ENCODE measurements around the gene INHBE.
A peak's percentile ranks its signal among the peaks of the same experiment; 100 is the strongest.
"Not testable (repeated sequence)": the region's sequence is repeated elsewhere in the genome, so short reads cannot be mapped to it uniquely, and the experiment has no call there.

The INHBE gene

DNA sequence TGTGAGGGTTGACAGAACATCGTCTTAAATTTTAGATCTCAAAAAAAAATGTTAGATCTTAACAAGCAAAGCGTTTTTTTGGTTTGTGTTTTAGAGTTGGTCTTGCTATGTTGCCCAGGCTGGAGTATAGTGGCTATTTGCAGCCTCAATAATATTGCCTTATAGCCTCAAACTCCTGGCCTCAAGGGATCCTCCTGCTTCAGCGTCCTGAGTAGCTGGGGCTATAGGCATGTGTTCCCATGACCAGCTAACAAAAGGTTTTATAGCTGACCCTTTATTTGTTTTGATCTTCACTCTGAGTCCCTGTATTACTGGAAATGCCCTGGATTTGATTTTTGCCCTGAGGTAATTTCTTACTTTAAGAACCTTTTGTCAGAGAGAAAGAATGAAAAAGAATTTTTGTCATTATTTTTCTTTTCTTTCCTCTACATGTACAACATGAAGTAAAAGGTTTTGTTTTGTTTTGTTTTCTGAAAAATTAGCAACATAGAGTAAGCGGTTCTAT lies 15.3 kb upstream of the INHBE start:
- no peak for DNase-seq (ENCODE audit: extremely low read depth in 1 of 2, low read depth in 1 of 2)

DNA sequence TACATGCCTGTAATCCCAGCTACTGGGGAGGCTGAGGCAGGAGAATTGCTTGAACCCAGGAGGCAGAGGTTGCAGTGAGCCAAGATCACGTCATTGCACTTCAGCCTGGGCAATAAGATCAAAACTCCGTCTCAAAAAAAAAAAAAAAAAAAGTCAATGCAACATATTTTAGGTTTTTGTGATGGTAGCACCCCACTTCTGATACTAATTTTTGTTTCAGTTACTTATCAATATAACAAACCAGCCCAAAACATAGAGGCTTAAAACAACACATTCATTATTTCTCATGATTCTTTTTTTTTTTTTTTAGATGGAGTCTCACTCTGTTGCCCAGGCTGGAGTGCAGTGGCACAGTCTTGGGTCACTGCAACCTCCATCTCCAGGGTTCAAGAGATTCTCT lies 13.7 kb upstream of the INHBE start:
- not testable (repeated sequence) for DNase-seq (ENCODE audit: extremely low read depth in 1 of 2, low read depth in 1 of 2)

DNA sequence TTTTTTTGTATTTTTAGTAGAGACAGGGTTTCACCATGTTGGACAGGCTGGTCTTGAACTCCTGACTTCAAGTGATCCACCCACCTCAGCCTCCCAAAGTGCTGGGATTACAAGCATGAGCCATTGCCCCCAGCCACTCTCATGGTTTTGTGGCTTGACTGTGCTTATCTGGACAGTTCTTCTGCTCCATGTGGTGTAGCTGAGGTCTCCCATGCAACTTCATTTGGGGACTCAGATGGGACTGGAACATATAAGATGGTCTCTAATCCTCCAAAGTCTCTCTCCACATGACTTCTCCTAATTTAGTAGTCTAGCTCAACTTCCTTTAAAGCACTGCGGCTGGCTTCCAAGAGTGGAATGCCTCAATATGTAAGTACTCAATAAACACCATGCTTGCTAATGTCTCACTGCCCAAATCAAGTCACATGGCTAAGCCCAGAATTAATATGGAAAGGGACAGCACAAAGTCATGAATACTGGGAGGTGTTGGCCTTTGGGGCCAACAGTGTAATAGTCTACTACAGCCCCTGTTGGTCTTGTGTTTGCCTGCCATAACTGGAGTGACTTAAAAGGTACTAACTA lies 13.2 kb upstream of the INHBE start:
- DNase-seq (ENCODE audit: extremely low read depth in 1 of 2, low read depth in 1 of 2): no peak

DNA sequence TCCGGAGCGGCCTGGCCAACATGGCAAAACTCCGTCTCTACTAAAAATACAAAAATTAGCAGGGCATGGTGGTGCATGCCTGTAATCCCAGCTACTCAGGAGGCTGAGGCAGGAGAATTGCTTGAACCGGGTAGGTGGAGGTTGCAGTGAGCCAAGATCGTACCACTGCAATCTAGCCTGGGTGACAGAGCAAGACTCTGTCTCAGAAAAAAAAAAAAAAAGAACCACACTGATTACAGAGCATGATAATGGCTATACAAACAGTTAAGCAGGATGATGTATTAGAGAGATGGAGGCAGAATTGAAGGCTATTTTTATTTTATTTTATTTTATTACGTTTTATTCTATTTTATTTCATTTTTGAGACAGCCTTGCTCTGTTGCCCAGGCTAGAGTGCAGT lies 10.8 kb upstream of the INHBE start:
- not testable (repeated sequence) for DNase-seq (ENCODE audit: extremely low read depth in 1 of 2, low read depth in 1 of 2)

DNA sequence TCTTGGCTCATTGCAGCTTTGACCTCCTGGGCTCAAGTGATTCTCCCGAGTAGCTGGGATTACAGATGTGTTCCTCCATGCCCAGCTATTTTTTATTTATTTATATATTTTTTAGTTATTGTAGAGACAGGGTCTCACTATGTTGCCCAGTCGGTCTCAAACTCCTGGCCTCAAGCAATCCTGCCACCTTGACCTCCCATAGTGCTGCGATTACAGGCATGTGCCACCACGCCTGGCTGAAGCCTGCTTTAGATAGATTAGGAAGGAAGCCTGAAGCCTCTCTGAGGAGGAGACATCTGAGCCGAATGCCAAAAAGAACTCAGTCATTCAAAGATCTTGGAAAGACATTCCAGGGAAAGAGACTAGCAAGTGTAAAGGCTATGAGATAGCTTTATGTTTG lies 10.4 kb upstream of the INHBE start:
- no peak for DNase-seq (ENCODE audit: extremely low read depth in 1 of 2, low read depth in 1 of 2)

DNA sequence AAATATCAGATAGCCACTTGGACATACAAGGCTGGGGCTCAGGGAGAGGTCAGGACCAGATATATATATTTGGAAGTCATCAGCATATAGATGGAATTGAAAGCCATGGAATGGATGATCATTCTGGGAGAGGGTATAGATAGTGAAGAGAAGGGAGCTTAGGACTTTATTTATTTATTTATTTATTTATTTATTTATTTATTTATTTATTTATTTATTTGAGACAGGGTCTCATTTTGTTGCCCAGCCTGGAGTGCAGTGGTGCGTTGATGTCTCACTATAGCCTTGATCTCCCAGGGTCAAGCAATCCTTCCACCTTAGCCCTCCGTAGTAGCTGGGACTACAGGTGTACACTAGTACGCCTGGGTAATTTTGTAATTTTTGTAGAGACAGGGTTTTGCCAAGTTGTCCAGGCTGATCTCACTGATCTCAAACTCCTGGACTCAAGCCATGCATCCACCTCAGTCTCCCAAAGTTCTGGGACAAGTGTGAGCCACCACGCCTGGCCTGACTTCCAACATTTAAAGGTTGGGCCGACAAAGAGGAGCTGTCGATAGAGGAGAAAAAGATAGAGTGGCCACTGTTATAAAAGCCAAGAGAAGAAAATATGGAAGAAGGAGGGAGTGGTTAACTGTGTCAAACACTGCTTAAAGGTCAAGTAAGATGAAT lies 8.7 kb upstream of the INHBE start:
- DNase-seq (ENCODE audit: extremely low read depth in 1 of 2, low read depth in 1 of 2): no peak

DNA sequence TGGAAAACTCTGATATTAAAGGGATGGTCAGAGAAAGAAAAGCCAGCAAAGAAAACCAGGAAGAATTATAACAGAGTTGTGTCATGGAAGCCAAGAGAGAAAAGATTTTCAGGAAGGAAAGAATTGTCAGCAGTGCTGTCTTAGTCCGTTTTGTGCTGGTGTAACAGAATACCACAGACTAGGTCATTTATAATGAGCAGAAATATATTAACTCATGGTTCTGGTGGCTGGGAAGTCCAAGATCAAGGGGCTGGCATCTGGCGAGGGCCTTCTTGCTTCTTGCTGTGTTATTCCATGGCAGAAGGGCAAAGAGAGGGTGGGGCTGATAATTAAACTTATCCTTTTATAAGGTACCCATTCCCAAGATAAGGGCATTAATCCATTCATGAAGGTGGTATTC lies 6.4 kb upstream of the INHBE start:
- DNase-seq (ENCODE audit: extremely low read depth in 1 of 2, low read depth in 1 of 2): no peak

DNA sequence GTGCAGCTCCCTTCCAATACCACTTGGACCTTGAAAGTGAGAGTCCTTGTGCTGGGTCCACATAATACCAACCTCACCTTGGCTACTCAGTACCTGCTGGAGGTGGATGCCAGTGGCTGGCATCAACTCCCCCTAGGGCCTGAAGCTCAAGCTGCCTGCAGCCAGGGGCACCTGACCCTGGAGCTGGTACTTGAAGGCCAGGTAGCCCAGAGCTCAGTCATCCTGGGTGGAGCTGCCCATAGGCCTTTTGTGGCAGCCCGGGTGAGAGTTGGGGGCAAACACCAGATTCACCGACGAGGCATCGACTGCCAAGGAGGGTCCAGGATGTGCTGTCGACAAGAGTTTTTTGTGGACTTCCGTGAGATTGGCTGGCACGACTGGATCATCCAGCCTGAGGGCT lies 5.7 kb upstream of the INHBE start:
- no peak for DNase-seq (ENCODE audit: extremely low read depth in 1 of 2, low read depth in 1 of 2)

DNA sequence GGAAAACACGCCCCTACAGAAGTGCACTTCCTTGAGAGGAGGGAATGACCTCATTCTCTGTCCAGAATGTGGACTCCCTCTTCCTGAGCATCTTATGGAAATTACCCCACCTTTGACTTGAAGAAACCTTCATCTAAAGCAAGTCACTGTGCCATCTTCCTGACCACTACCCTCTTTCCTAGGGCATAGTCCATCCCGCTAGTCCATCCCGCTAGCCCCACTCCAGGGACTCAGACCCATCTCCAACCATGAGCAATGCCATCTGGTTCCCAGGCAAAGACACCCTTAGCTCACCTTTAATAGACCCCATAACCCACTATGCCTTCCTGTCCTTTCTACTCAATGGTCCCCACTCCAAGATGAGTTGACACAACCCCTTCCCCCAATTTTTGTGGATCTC lies 5.0 kb upstream of the INHBE start:
- no peak for DNase-seq (ENCODE audit: extremely low read depth in 1 of 2, low read depth in 1 of 2)

DNA sequence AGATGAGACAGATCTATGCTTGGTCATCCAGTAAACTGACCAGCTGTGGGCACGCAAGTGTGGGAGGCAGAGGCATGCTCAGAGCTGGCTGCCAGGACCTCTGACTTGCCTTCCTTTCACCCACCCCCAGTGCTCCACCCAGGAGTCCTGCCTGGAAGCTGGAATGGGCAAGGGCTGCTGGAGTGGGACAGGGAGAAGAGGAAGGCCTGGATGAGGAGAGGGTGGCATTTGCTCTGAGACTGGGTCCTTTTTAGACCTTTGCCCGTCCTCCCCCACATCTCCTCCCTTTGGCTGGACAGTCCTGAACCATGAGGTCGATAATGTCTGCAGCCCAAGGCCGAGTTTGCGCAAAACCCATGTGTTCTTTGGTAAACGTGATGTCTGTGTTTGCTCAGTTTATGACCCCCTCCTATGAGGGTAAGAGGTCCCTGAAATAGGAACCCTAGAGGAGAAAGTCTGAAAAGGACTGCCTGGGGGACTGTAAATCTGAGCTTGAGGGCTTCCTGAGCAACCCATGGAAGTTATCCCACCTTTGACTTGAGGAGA lies 3.8 kb upstream of the INHBE start:
- no peak for DNase-seq (ENCODE audit: extremely low read depth in 1 of 2, low read depth in 1 of 2)

DNA sequence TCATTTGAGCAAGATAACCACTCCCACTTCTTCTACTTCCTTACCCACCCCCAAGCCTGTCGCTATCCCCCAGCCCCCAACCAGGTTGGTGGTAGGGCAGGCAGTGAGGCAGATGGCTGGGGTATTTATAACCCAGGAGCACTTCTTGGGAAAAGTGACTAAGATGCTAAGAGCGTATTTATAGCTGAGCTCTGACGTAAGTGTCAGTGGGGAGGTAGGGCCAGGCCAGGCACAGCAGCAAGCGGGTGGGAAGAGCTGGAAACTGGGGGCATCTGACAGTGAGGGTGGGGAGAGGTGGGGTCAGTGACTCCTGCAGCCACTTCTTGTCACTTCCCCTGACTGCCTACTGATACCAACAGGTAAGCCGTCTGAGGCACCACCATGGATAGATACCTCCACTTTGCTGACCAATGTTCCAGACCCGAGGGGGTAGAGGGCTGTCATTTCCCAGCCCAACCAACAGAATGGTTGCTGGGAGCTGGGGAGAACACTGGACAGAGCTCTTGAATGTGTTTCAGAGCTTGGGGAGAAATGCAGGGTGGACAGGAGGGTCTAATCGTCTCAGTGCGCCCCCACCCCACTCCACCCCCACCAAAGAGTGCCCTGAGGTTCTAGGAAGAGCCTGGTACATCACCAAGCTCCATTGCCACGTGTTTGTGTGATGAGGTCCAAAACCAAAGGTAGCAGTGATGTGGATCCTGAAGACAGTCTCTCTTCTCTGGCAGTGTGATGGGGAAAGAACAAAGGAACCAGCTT lies 2.7 kb upstream of the INHBE start:
- no peak for DNase-seq (ENCODE audit: extremely low read depth in 1 of 2, low read depth in 1 of 2)

DNA sequence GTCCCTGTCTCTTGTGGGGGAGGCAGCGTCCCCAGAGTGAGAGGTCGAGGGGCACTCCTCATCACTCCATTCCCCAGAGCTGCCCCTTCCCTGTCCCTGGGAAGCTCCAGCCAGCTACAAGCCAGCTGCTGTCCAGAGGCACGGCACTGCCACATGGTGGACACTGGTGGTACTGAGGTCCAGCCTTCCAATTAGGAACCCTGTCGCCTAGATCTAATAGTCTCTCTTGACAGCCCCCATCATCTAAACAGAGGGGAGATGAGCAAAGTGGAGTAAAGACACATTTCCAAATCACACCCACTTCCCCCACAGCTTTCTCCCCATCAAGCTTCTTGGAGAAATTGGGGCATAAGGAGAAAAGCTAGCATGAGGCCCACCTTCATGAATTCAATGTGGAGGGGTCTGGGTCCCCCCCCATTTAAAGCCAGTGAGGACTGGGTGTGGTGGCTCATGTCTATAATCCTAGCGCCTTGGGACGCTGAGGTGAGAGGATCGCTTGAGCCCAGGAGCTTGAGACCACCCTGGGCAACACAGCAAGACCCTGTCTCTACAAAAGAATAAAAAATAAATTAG lies 2.1 kb upstream of the INHBE start:
- DNase-seq (ENCODE audit: extremely low read depth in 1 of 2, low read depth in 1 of 2): no peak

DNA sequence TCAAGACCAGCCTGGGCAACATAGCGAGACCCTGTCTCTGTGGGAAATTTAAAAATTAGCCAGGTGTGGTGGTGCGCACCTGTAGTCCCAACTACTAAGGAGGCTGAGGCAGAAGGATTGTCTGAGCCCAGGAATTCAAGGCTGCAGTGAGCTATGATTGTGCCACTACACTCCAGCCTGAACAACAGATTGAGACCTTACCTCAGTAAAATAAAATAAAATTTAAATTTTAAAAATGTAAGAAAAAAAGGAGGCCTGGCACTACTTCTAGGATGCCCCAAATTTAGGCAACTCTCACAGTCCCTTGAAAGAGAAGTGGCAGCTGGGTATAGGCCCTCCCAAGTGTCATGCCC lies 918 bp upstream of the INHBE start:
- no peak for DNase-seq (ENCODE audit: extremely low read depth in 1 of 2, low read depth in 1 of 2)

DNA sequence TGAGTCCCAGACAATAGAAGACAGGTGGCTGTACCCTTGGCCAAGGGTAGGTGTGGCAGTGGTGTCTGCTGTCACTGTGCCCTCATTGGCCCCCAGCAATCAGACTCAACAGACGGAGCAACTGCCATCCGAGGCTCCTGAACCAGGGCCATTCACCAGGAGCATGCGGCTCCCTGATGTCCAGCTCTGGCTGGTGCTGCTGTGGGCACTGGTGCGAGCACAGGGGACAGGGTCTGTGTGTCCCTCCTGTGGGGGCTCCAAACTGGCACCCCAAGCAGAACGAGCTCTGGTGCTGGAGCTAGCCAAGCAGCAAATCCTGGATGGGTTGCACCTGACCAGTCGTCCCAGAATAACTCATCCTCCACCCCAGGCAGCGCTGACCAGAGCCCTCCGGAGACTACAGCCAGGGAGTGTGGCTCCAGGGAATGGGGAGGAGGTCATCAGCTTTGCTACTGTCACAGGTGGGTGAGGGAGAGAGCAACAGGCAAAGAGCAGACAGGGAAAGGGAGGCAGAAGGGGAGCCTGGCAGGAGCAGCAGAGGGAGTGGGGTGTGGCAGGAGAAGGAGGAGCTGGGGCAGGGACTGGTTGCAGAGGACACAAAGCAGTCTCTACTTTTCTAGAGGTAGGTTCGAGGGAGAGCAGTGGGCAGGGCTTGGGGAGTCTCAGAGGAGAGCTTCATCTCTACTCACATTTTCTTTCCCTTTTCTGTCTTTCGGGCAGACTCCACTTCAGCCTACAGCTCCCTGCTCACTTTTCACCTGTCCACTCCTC lies 452 bp downstream of the INHBE start:
- DNase-seq (ENCODE audit: extremely low read depth in 1 of 2, low read depth in 1 of 2): no peak

DNA sequence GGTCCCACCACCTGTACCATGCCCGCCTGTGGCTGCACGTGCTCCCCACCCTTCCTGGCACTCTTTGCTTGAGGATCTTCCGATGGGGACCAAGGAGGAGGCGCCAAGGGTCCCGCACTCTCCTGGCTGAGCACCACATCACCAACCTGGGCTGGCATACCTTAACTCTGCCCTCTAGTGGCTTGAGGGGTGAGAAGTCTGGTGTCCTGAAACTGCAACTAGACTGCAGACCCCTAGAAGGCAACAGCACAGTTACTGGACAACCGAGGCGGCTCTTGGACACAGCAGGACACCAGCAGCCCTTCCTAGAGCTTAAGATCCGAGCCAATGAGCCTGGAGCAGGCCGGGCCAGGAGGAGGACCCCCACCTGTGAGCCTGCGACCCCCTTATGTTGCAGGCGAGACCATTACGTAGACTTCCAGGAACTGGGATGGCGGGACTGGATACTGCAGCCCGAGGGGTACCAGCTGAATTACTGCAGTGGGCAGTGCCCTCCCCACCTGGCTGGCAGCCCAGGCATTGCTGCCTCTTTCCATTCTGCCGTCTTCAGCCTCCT lies 1.1 kb downstream of the INHBE start:
- DNase-seq (ENCODE audit: extremely low read depth in 1 of 2, low read depth in 1 of 2): no peak

DNA sequence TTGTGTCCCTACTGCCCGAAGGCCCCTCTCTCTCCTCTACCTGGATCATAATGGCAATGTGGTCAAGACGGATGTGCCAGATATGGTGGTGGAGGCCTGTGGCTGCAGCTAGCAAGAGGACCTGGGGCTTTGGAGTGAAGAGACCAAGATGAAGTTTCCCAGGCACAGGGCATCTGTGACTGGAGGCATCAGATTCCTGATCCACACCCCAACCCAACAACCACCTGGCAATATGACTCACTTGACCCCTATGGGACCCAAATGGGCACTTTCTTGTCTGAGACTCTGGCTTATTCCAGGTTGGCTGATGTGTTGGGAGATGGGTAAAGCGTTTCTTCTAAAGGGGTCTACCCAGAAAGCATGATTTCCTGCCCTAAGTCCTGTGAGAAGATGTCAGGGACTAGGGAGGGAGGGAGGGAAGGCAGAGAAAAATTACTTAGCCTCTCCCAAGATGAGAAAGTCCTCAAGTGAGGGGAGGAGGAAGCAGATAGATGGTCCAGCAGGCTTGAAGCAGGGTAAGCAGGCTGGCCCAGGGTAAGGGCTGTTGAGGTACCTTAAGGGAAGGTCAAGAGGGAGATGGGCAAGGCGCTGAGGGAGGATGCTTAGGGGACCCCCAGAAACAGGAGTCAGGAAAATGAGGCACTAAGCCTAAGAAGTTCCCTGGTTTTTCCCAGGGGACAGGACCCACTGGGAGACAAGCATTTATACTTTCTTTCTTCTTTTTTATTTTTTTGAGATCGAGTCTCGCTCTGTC lies 1.8 kb downstream of the INHBE start:
- DNase-seq (ENCODE audit: extremely low read depth in 1 of 2, low read depth in 1 of 2): no peak

DNA sequence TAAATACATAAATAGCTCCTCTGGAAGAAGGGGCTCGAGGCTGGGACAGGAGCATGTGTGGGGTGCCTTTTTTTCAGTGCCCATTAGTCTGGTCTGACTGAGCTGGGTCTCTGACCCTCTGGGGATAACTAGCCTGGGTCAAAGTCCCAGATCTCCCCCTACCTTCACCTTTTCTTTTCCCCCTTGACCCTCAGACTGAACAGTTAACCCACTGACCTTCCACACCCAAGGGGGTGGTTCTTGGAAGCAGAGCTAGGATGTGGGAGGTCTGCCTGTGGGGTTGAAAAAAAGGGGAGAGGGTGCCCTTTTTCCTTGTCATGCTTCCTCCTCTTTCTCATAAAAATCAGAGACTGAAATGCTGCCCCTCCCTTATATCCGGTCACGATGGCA lies 3.6 kb downstream of the INHBE start:
- no peak for DNase-seq (ENCODE audit: extremely low read depth in 1 of 2, low read depth in 1 of 2)

DNA sequence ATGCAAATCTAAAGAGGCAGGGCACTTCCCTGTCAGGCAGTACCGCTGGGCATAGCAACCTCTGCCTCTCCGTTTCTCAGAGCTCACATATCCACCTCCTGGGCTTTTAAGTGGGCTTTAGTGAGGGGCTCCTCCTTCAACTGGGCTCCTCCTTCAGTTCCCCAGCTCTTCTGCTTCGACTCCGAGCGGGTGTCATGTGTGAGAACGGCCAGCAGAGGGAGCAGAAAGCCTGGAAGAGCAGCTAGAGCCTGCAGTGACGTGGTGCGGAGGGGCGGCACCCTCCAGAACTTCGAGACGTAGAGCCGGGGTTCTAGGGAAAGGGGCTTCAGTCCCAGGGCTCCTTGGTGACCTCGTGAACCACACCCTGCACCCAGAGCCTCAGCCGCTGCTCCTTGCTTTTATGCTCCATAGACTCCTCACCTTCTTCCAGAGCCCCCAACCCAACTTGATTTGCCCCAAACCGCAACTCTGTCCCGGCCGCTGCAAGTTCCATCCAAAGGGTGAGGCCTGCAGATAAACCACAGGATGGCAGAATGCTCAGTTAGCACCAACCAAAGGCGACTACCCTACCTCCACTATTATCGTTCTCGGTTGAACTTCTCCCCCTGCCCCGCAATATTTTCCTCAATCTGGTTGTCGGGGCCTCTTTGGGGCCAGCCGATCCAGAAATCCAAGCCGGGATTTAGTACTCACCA lies 4.1 kb downstream of the INHBE start:
- peak; percentile 88 to 90 for DNase-seq (ENCODE audit: extremely low read depth in 1 of 2, low read depth in 1 of 2)

DNA sequence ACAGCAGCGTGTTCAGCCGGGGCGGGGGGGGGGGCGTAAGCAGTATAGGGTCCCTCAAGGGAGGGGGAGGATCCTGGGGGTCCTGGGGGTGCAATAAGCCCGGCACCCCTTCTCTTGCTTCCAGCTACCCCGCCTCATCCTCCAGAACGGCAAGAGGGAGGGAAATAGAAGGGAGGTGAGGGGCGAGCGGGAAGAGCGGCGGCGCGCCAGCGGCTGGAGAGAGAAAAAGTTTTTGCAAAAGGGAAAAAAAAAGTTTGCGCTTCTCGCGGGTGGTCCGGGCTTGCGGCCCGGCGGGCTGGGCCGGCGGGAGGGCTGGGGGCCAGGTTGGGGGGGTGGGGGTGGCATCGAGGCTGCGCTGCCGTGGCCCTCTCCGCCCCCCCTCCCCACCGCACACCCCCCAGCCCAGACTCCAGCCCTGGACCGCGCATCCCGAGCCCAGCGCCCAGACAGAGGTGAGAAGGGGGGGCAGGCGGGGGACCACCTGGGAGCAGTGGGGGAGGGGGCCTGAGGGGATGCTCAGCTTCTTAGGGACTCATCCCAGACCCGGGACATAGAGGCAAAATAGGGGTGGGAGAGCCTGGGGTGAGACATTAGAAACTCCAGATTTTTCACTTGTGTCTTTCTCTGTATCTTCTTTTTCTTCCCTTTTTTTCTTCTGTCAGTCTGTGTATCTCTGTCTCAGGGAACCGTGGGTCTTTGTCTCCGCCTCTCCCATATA lies 4.8 kb downstream of the INHBE start, which contains the start of gene GLI1:
Gene GLI1, plus strand, starts transcription at position 36 of the 718 bp plus-strand sequence. CDS start 3,907 bp downstream, outside the sequence.
- DNase-seq (ENCODE audit: extremely low read depth in 1 of 2, low read depth in 1 of 2): no peak
